Left ventricle myocardium inferior (tissue), 1 donor: ENCODE data around the gene NT5M. TPM values are rescaled to one million over a fixed set of nuclear protein-coding genes. Genes with fewer than 3 reads are reported as not detected.
A peak's percentile ranks its signal among the peaks of the same experiment; 100 is the strongest.

Experiments
- DNase-seq: peaks from one replicate; pipeline ENCODE4 v3.0.0-alpha.2; 2020
- H3K27ac ChIP-seq: fragments of 200-600 bp; replicated peaks from 2 replicates; pipeline ENCODE4 v1.8.0; 2021
- H3K27me3 ChIP-seq: fragments of 200-600 bp; 2 replicates; pipeline ENCODE4 v1.8.0; 2021; ENCODE audit warnings: low read depth
- H3K36me3 ChIP-seq: fragments of 200-600 bp; 2 replicates; pipeline ENCODE4 v1.8.0; 2021
- H3K4me1 ChIP-seq: fragments of 200-600 bp; 2 replicates; pipeline ENCODE4 v1.8.0; 2021
- H3K4me3 ChIP-seq: fragments of 200-600 bp; 2 replicates; pipeline ENCODE4 v1.8.0; 2021; ENCODE audit warnings: mild to moderate bottlenecking, moderate library complexity
- H3K9me3 ChIP-seq: fragments of 200-600 bp; replicated peaks from 2 replicates; pipeline ENCODE4 v1.8.0; 2021
- CTCF ChIP-seq: fragments of 200-600 bp; IDR thresholded peaks from 2 replicates; pipeline ENCODE4 v1.8.0; 2021; ENCODE audit warnings: antibody characterized with exemption, mild to moderate bottlenecking, borderline replicate concordance
- intact Hi-C: fragments of 100-400 bp; cut with micrococcal nuclease; formaldehyde crosslinking; loops from one replicate; pipeline ENCODE4 v1.11.0; 2022
- total RNA-seq: library from RNA; stranded (reverse); fragmentation: NEBNext Ultra II Directional; extraction: Animal tissue kit (Norgen Biotek cat#: 25700); gene quantifications from one replicate; pipeline ENCODE4 v1.2.1, GENCODE V29; 2021
- donor health status: DM: no; HTN: yes; CAD: no; lungs with severe emphysema.

NT5M gene
- total RNA-seq, 1 donor from 2014 or later, result 11.2 TPM

GRCh38 chr17:17359271-17359670 is 56.1 kb downstream of the NT5M start:
- Histone ChIP-seq H3K36me3 (no peaks in the 10 kb centered on the region), H3K4me3 (no peak overlapping the region), H3K27me3 (no peaks in the 10 kb centered on the region), H3K27ac (peak overlapping the region; percentile 37), H3K9me3 (peaks cover 19% of the 10 kb centered on the region), H3K4me1 (peaks cover 21% of the 10 kb centered on the region)
- TF ChIP-seq CTCF, result no peak
- no peak for DNase-seq
- intact Hi-C loops, result loop anchor here (10.0 kb wide), 3 partner anchors 136 to 286 kb away; partner anchors contain the start of gene RASD1

GRCh38 chr17:17360087-17360730 is 57.0 kb downstream of the NT5M start:
- no peak for TF ChIP-seq CTCF
- H3K4me1 ChIP-seq, result peaks cover 22% of the 10 kb centered on the region
- no peak for DNase-seq
- no peaks in the 10 kb centered on the region for H3K27me3 ChIP-seq
- no peak overlapping the region for H3K27ac ChIP-seq
- H3K4me3 ChIP-seq, result no peak overlapping the region
- peaks cover 19% of the 10 kb centered on the region for H3K9me3 ChIP-seq
- intact Hi-C loops, result no loop called here
- H3K36me3 ChIP-seq, result no peaks in the 10 kb centered on the region

GRCh38 chr17:17361543-17361866 is 58.3 kb downstream of the NT5M start:
- no peak for TF ChIP-seq CTCF
- Histone ChIP-seq H3K36me3 (no peaks in the 10 kb centered on the region), H3K9me3 (peaks cover 19% of the 10 kb centered on the region), H3K27me3 (no peaks in the 10 kb centered on the region), H3K4me3 (no peak overlapping the region), H3K27ac (peak overlapping the region; percentile 76), H3K4me1 (peaks cover 20% of the 10 kb centered on the region)
- no peak for DNase-seq
- intact Hi-C loops, result no loop called here

- no peak for TF ChIP-seq CTCF
- peak; percentile 47 for DNase-seq
- H3K27ac ChIP-seq, result peak overlapping the region; percentile 76
- no peaks in the 10 kb centered on the region for H3K27me3 ChIP-seq
- peaks cover 20% of the 10 kb centered on the region for H3K4me1 ChIP-seq
- H3K4me3 ChIP-seq, result no peak overlapping the region
- intact Hi-C loops, result no loop called here
- H3K36me3 ChIP-seq, result no peaks in the 10 kb centered on the region
- peaks cover 19% of the 10 kb centered on the region for H3K9me3 ChIP-seq
Measured at GRCh38 chr17:17361867-17362539, 58.8 kb downstream of the NT5M start.

GRCh38 chr17:17362540-17362930 is 59.4 kb downstream of the NT5M start:
- H3K36me3 ChIP-seq, result no peaks in the 10 kb centered on the region
- peaks cover 19% of the 10 kb centered on the region for H3K9me3 ChIP-seq
- no peaks in the 10 kb centered on the region for H3K27me3 ChIP-seq
- peak overlapping the region; percentile 76 for H3K27ac ChIP-seq
- DNase-seq, result no peak
- H3K4me1 ChIP-seq, result peaks cover 20% of the 10 kb centered on the region
- no peak for TF ChIP-seq CTCF
- intact Hi-C loops, result no loop called here
- H3K4me3 ChIP-seq, result no peak overlapping the region
